DLD1 (cell line): ENCODE data around the gene GBX1.

Source experiments
- in situ Hi-C: cut with HindIII; loops from 2 replicates; pipeline ENCODE4 v1.10.0; 2017; ENCODE audit warnings: low sequenced_read_pairs

GBX1 gene

GRCh38 chr7:151142686-151143040 is 24.8 kb downstream of the GBX1 start:
- in situ Hi-C loops, result loop anchor here (10.0 to 25.0 kb wide), 2 partner anchors 82 to 170 kb away; partner anchors contain the start of gene ABCF2

- in situ Hi-C loops, result loop anchor here (10.0 to 25.0 kb wide), 2 partner anchors 83 to 170 kb away; partner anchors contain the start of gene ABCF2
Observed at GRCh38 chr7:151141855-151142685, 25.4 kb downstream of the GBX1 start.

GRCh38 chr7:151141311-151141854 is 26.1 kb downstream of the GBX1 start:
- in situ Hi-C loops, result loop anchor here (10.0 to 25.0 kb wide), 2 partner anchors 83 to 171 kb away; partner anchors contain the start of gene ABCF2

- in situ Hi-C loops, result loop anchor here (10.0 to 25.0 kb wide), 2 partner anchors 84 to 171 kb away; partner anchors contain the start of gene ABCF2
Observed at GRCh38 chr7:151140826-151141225, 26.7 kb downstream of the GBX1 start.

GRCh38 chr7:151139791-151140190 is 27.7 kb downstream of the GBX1 start:
- in situ Hi-C loops, result loop anchor here (10.0 to 25.0 kb wide), 2 partner anchors 85 to 173 kb away; partner anchors contain the start of gene ABCF2

GRCh38 chr7:151139071-151139790 is 28.3 kb downstream of the GBX1 start:
- in situ Hi-C loops, result loop anchor here (25.0 kb wide), 1 partner anchor 173 kb away; no protein-coding TSS in a partner anchor

- in situ Hi-C loops, result loop anchor here (25.0 kb wide), 1 partner anchor 174 kb away; no protein-coding TSS in a partner anchor
Observed at GRCh38 chr7:151138153-151138851, 29.2 kb downstream of the GBX1 start.

GRCh38 chr7:151137791-151138152 is 29.7 kb downstream of the GBX1 start:
- in situ Hi-C loops, result loop anchor here (25.0 kb wide), 1 partner anchor 175 kb away; no protein-coding TSS in a partner anchor

GRCh38 chr7:151137076-151137675 is 30.3 kb downstream of the GBX1 start:
- in situ Hi-C loops, result loop anchor here (25.0 kb wide), 1 partner anchor 175 kb away; no protein-coding TSS in a partner anchor

- in situ Hi-C loops, result loop anchor here (25.0 kb wide), 1 partner anchor 176 kb away; no protein-coding TSS in a partner anchor
Observed at GRCh38 chr7:151135866-151136843, 31.3 kb downstream of the GBX1 start.

- in situ Hi-C loops, result loop anchor here (25.0 kb wide), 1 partner anchor 177 kb away; no protein-coding TSS in a partner anchor
Observed at GRCh38 chr7:151135525-151135845, 32.0 kb downstream of the GBX1 start.

- in situ Hi-C loops, result loop anchor here (25.0 kb wide), 1 partner anchor 177 kb away; no protein-coding TSS in a partner anchor
Observed at GRCh38 chr7:151134743-151135524, 32.6 kb downstream of the GBX1 start.

- in situ Hi-C loops, result loop anchor here (25.0 kb wide), 1 partner anchor 178 kb away; no protein-coding TSS in a partner anchor
Observed at GRCh38 chr7:151133986-151134742, 33.3 kb downstream of the GBX1 start.

GRCh38 chr7:151133266-151133985 is 34.1 kb downstream of the GBX1 start:
- in situ Hi-C loops, result loop anchor here (25.0 kb wide), 1 partner anchor 179 kb away; no protein-coding TSS in a partner anchor

- in situ Hi-C loops, result loop anchor here (25.0 kb wide), 1 partner anchor 180 kb away; no protein-coding TSS in a partner anchor
Observed at GRCh38 chr7:151132461-151133205, 34.9 kb downstream of the GBX1 start.
